GM18951 (cell line): ENCODE measurements around the gene EPN3.

Source experiments
- POLR2A ChIP-seq: IDR thresholded peaks from 4 replicates; pipeline ENCODE4 v1.6.1; 2011; ENCODE audit warnings: mild to moderate bottlenecking; ENCODE audit not compliant: insufficient read length, insufficient read depth; ENCODE audit errors: extremely low read depth
- in situ Hi-C: fragments of 300-500 bp; cut with MboI; formaldehyde crosslinking; loops from one replicate; pipeline ENCODE4 v1.12.0; 2022; ENCODE audit warnings: low sequenced_read_pairs, mixed read lengths, inconsistent platforms; ENCODE audit not compliant: unreplicated experiment

Gene EPN3

GRCh38 chr17:50551884-50552283 is 19.3 kb downstream of the EPN3 start:
- TF ChIP-seq POLR2A = no peak
- in situ Hi-C loops = no loop called here

GRCh38 chr17:50554201-50554600 is 21.7 kb downstream of the EPN3 start:
- in situ Hi-C loops = no loop called here
- TF ChIP-seq POLR2A = no peak

- in situ Hi-C loops = no loop called here
- TF ChIP-seq POLR2A = no peak
Measured at GRCh38 chr17:50556803-50557202, 24.3 kb downstream of the EPN3 start.

- TF ChIP-seq POLR2A = no peak
- in situ Hi-C loops = no loop called here
Measured at GRCh38 chr17:50557630-50558029, 25.1 kb downstream of the EPN3 start.

GRCh38 chr17:50558091-50558490 is 25.6 kb downstream of the EPN3 start:
- in situ Hi-C loops = no loop called here
- TF ChIP-seq POLR2A = no peak

- no peak for TF ChIP-seq POLR2A
- in situ Hi-C loops = no loop called here
Measured at GRCh38 chr17:50558581-50558940, 26.0 kb downstream of the EPN3 start.

- TF ChIP-seq POLR2A = no peak
- in situ Hi-C loops = no loop called here
Measured at GRCh38 chr17:50558941-50559614, 26.5 kb downstream of the EPN3 start.

- no peak for TF ChIP-seq POLR2A
- in situ Hi-C loops = no loop called here
Measured at GRCh38 chr17:50559674-50560184, 27.2 kb downstream of the EPN3 start.

- in situ Hi-C loops = no loop called here
- peak; percentile 30 for TF ChIP-seq POLR2A
Measured at GRCh38 chr17:50560185-50560824, 27.8 kb downstream of the EPN3 start, which contains the start of gene CACNA1G. CACNA1G (plus strand) TSS chr17:50560715; CDS start chr17:50561460, 745 bp downstream.

- in situ Hi-C loops = no loop called here
- TF ChIP-seq POLR2A = no peak
Measured at GRCh38 chr17:50560931-50561745, 28.6 kb downstream of the EPN3 start.

- in situ Hi-C loops = no loop called here
- no peak for TF ChIP-seq POLR2A
Measured at GRCh38 chr17:50561746-50562141, 29.2 kb downstream of the EPN3 start.

- TF ChIP-seq POLR2A = no peak
- in situ Hi-C loops = no loop called here
Measured at GRCh38 chr17:50562242-50563091, 29.9 kb downstream of the EPN3 start.
